Stimulated activated CD8-positive, alpha-beta memory T cell treated with anti-CD3 and anti-CD28 coated beads, Interleukin-15, amount 100 ng/mL, for 4 hours (primary cell): Measurements from ENCODE around the gene CDIP1.

Source experiments
- DNase-seq, 2 donors: peaks; one replicate each; pipeline ENCODE4 v3.0.0-alpha.2; 2020; ENCODE audit warnings: low read depth in 2 of 2

Gene CDIP1

GRCh38 chr16:4514606-4515005, 24.0 kb downstream of the CDIP1 start:
- DNase-seq = no peak

DNA sequence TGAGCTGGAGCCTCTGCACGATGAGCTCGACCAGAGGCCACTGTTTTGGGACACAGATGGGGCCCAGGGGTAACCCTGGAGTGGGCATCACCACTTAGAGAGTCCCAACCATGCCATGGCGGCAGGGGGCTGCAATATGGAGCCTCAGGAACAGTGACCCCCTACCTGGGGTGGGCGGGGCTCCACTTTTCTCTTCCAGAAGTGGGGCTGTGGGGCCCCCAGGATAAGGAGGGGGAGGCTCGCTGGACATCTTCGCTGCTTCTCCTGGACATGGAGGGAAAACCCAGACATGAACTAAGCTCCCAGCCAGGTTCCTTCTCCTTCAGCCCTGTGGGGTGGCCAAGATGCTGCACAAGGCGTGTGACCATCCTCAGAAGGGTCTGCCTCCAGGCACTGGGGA, 24.7 kb downstream of the CDIP1 start:
- no peak for DNase-seq

DNA sequence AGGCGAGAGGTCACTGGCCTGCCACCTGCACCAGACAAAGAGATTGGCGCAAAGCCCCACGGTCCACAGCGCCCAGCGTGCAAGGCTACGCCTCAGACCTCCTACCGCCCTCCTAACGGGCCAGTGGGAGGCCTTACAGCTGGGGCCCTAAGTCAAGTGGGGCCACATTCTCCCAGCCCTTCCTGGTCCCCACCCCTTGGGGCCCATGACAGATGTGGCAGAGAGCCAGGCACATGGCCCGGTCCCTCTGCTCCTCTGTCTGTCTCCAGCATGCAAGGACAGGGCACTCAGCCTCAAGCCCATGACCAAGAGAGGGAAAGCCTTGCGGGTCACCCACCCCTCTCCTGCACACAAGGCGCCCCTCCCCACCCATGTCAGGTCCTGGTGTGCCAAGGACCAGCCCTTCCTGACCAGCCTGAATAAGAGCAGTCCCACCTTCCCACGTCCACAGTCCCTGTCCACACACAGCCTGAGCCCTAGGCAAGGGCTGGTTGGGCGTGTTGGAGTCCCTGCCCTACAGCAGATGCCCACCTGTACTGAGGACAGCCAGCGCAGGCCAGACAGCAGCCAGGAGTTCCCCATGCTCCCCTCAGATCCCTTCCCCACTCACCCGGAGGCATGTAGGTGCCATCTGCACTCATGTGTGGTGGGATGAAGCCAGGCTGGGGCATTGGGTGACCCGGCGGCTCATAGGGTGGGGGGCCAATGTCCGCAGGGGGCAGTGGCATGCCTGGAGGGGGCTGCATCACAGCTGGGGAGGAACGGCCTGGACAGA, 25.3 kb downstream of the CDIP1 start:
- no peak for DNase-seq

- DNase-seq = no peak
Observed at GRCh38 chr16:4512473-4512872, 26.1 kb downstream of the CDIP1 start.

DNA sequence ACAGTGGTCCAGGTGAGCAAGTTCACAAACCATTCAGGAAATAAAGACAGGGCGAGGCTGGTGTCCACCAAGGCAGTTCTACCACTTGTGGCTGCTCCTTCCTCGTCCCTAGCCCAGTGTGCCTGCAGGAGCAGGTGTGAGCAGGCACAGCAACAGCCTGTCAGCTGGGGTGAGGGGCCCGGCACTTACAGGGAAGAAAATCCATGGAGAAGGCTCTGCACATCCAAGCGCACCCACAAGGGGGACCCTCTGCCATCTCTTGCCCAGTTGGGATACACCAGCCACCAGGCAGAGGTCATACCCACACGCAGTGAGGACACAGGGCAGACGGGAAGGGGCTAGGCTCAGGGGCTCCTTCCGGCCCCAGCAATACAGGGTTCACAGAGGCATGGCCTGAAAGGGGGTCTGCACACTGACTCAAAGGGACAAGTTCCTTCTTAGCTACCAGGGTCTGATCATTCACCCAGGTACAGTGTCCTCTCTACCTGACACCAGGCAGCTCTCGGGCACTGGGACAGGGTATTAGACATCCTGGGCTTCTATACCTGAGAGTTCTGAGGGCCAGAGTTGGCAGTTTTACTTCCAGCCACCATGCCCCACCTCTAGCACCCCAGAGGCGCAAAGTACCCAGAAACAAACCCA, 27.0 kb downstream of the CDIP1 start:
- no peak for DNase-seq

DNA sequence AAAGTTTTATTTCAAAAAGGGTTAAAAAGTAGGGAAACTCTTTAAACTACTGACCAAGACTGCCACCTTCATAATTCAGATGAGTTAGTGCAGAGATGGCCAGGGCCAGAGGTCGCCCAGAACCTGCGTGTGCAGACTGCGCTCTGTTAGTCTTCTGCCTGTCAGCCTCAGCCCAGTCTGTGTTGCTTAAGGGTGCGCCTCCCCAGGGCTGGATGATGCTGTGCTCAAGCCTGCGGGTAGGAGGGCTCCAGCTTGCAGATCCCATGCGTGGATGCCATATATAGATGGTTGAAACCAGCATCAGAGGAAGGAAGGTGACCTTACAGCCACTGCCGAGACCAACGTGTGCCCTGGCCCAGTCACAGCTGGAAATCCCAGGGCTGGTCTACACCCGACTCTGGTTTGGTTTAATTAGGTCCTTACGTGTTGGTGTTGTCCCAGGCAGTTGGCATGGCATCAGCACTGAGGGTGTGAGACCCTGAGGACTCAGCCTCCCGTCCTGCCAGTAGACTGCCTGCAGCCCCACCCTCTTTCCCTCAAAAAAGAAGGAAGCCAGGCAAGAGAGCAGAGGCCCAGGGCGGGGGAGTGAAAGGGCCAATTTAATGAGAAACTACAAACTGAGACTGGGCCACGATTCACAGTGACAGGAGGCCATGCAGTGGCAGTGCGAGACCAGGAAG, 27.7 kb downstream of the CDIP1 start:
- no peak for DNase-seq

GRCh38 chr16:4510131-4510530, 28.4 kb downstream of the CDIP1 start:
- DNase-seq = no peak

DNA sequence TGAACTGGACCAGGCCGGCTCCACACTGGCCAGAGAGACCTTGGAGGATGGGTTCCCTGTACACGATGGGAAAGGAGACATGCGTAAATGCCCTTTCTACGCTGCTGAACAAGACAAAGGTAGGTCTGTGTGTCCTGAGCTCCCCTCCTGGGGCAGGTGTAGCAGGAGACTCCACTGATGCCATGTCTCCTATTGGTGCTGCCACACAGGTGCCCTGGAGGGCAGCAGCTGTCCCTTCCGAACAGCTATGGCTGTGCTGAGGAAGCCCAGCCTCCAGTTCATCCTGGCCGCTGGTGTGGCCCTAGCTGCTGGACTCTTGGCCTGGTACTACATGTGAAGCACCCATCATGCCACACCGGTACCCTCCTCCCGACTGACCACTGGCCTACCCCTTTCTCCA, 29.2 kb downstream of the CDIP1 start:
- DNase-seq = no peak

DNA sequence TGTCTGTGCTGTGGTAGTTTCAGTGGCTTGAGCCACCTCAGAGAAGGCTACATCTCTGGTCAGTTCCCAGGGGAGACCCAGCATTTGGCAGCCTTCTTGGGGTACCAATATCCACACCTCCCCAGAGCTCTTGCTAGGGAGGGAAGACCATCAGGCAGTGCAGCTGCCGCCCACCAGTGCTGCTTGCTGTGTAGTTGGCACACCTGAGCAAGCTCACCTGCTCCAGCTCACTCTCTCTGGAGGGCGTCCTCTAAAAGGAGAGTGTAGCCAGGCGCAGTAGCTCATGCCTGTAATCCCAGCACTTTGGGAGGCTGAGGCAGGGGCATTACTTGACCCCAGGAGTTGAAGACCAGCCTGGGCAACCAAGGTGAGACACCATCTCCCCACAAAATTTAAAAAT, 29.8 kb downstream of the CDIP1 start:
- DNase-seq = no peak

DNA sequence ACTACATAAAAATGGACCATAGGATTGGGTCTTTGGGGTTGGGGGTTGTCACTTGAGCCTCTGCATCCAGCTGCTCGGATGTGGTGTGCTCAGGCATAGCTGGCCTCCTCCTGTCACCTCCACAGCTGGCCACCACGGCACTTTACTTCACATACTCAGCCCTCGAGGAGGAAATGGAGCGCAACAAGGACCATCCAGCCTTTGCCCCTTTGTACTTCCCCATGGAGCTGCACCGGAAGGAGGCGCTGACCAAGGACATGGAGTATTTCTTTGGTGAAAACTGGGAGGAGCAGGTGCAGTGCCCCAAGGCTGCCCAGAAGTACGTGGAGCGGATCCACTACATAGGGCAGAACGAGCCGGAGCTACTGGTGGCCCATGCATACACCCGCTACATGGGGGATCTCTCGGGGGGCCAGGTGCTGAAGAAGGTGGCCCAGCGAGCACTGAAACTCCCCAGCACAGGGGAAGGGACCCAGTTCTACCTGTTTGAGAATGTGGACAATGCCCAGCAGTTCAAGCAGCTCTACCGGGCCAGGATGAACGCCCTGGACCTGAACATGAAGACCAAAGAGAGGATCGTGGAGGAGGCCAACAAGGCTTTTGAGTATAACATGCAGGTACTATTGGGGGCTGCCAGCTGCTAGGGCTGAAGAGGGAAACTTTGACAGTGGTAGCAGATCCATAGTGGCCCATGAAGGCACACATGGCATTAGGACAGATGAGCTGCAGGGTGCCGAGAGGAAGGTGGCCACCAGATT, 30.8 kb downstream of the CDIP1 start:
- DNase-seq = no peak

DNA sequence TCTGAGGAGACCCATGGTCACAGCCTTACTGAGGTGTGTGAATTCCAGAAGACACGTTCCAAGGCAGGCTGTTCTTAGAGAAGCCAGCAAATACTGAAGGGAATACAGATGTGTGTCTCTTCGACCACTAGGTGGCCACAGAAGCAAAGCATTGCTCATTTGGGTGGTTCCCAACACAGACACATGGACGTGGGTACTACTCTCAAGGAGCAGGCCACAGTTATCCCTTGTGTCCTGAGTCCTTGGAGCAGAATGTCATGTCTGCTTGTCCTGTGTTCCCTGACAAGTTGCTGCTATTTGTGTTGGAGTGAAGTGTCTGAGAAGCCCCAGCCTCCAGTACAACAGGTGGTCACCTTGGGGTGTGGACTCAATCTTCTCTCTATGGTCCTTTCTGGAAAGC, 32.1 kb downstream of the CDIP1 start:
- DNase-seq = peak; percentile 8 to 39

GRCh38 chr16:4505356-4506147, 33.0 kb downstream of the CDIP1 start:
- DNase-seq = peak; percentile 31 to 62

- no peak for DNase-seq
Observed at GRCh38 chr16:4501071-4501478, 37.5 kb downstream of the CDIP1 start.

DNA sequence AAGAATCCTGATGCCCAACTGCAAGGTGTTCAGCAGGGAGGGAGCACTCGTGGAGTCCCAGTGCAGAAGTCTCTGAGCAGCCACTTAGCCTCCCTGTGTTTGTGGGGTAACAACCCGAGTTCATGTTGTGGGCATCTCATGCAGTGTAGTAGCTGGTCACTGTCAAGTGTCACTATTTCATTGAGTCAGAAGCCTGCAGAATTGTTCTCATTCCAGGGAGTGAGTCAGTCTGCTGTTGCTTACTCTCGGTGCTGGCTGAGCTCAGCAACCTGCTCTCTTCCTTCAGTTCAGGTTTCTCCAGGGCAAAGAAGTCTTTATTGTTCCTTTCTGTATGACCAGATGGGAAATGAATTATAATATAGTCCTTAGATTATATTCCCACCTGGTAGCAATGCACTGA, 38.3 kb downstream of the CDIP1 start:
- no peak for DNase-seq

DNA sequence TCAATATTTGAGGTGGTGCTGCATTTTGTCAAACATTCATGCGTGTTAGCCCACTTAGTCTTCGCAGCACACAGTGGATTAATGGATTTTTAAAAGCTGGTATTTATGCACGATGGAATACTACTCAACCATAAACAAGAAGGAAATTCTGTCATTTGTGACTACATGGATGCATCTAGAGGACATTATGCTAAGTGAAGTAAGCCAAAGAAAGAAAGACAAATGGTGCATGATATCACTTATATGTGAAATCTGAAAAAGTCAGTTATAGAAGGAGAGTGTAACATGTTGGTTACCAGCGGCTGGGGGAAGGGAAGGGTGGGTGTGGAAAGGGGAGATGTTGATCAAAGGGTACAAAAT, 39.4 kb downstream of the CDIP1 start:
- DNase-seq = no peak

GRCh38 chr16:4498546-4499195, 39.9 kb downstream of the CDIP1 start:
- DNase-seq = no peak

- DNase-seq = no peak
Observed at GRCh38 chr16:4496305-4496704, 42.3 kb downstream of the CDIP1 start.

DNA sequence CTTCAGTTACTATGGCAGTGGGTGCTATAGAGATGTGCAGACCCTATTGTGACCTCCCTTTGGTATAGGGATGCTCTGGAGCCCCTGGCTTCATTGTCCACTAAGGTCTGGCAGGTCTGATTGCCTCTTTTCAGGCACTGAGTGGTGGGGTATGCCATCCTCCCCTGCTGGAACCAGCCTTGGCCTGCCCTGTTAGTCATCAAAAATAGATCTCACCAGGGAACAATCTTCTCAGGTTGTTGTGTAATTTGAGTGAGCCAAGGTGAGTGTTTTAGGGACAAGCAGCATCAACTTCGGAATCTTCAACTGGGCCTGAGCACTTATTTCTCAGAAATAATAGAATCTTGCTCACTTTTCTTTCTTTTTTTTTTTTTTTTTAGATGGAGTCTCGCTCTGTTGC, 42.8 kb downstream of the CDIP1 start:
- no peak for DNase-seq

DNA sequence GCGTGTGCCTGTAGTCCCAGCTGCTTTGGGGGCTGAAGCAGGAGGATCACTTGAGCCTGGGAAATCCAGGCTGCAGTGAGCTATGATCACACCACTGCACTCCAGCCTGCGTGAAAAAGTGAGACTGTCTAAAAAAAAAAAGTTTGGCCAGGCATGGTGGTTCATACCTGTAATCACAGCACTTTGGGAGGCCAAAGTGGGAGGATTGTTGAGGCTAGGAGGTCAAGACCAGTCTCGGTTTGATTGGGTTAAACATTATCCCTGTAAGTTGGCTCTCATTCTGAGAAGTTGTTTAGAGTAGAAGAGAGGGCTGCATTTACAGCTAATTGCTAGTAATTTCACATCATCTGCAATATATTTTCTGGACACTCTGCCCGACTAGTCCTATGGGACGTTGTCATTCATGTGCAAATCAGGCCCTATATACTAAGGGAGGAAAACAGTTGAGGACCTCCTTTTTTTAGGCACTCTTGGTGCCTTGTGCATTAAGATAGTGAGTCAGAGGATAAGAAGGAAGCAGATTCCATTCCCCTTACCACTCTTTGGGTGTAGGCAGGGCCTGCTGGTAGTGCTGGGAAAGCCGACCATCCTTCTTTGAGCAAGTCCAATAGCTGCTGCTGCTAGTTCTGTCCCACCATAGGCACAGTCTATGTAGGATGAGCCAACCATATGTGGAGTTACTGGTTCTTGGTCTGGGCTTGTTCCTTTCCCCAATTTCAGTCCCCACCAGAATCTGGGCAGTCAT, 43.7 kb downstream of the CDIP1 start:
- DNase-seq = no peak

DNA sequence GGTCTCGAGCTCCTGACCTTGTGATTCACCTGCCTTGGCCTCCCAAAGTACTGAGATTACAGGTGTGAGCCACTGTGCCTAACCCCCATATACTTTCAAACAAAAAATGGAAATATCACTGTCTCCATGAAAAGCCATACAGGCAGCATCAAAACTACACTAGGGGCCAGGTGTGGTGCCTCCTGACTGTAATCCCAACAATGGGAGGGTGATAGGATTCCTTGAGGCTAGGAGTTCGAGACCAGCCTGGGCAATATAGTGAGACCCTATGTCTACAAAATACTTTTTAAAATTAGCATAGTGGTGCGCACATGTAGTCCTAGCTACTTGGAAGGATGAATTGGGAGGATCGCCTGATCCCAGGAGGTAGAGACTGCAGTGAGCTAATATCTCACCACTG, 46.7 kb downstream of the CDIP1 start:
- DNase-seq = no peak
